ENCODE results near the gene ENAH.

ENAH gene

GRCh38 chr1:225462714-225463574 lies 190.0 kb downstream of the ENAH start:
- Histone ChIP-seq H3K27ac (ENCODE audit: low read depth, low read length) (no peak overlapping the region), H3K4me2 (ENCODE audit: low read depth, low read length, poor library complexity, severe bottlenecking) (no peak overlapping the region), H3F3A (ENCODE audit: insufficient read depth) (no peaks in the 10 kb centered on the region; the same call in 1 of the 2 replicates)

GRCh38 chr1:225462429-225462713 lies 190.6 kb downstream of the ENAH start:
- Histone ChIP-seq H3K27ac (ENCODE audit: low read depth, low read length) (no peak overlapping the region), H4K20me1 (ENCODE audit: low read depth, low read length) (no peaks in the 10 kb centered on the region), H3K4me3 (ENCODE audit: insufficient read depth, low read length, poor library complexity, severe bottlenecking) (no peak overlapping the region), H3K9me3 (ENCODE audit: insufficient read depth, low read length) (no peaks in the 10 kb centered on the region), H3F3A (ENCODE audit: insufficient read depth) (no peaks in the 10 kb centered on the region; the same call in 1 of the 2 replicates), H3K27me3 (ENCODE audit: low read length) (no peaks in the 10 kb centered on the region), H2AFZ (ENCODE audit: low read depth, low read length, severe bottlenecking) (no peak overlapping the region), H3K79me2 (ENCODE audit: insufficient read depth, low read length) (no peaks in the 10 kb centered on the region), H3K36me3 (ENCODE audit: low read length) (no peaks in the 10 kb centered on the region), H3K9me2 (replicated peaks; ENCODE audit: insufficient read depth, low read length) (no peaks in the 10 kb centered on the region), H3K4me2 (ENCODE audit: low read depth, low read length, poor library complexity, severe bottlenecking) (no peak overlapping the region), H3K9ac (ENCODE audit: low read length) (no peak overlapping the region)
- no peak for TF ChIP-seq CTCF (IDR thresholded peaks at IDR 0.05; ENCODE audit: insufficient read depth, low read length, poor library complexity, severe bottlenecking)
- TF ChIP-seq EZH2phosphoT487 (conservative IDR thresholded peaks at IDR 0.05; ENCODE audit: low read length): no peak

More at GRCh38 chr1:225462714-225463574, 190.0 kb downstream of the ENAH start:
- H3K9me3 ChIP-seq (ENCODE audit: insufficient read depth, low read length): no peaks in the 10 kb centered on the region
- H3K27me3 ChIP-seq (ENCODE audit: low read length): no peaks in the 10 kb centered on the region
- no peak overlapping the region for H3K9ac ChIP-seq (ENCODE audit: low read length)
- TF ChIP-seq EZH2phosphoT487 (conservative IDR thresholded peaks at IDR 0.05; ENCODE audit: low read length): no peak
- TF ChIP-seq CTCF (IDR thresholded peaks at IDR 0.05; ENCODE audit: insufficient read depth, low read length, poor library complexity, severe bottlenecking): no peak
- H2AFZ ChIP-seq (ENCODE audit: low read depth, low read length, severe bottlenecking): no peak overlapping the region
- H3K9me2 ChIP-seq (replicated peaks; ENCODE audit: insufficient read depth, low read length): no peaks in the 10 kb centered on the region
- no peak overlapping the region for H3K4me3 ChIP-seq (ENCODE audit: insufficient read depth, low read length, poor library complexity, severe bottlenecking)
- H3K79me2 ChIP-seq (ENCODE audit: insufficient read depth, low read length): no peaks in the 10 kb centered on the region
- no peaks in the 10 kb centered on the region for H3K36me3 ChIP-seq (ENCODE audit: low read length)
- no peaks in the 10 kb centered on the region for H4K20me1 ChIP-seq (ENCODE audit: low read depth, low read length)

- Histone ChIP-seq H3K36me3 (ENCODE audit: low read length) (no peaks in the 10 kb centered on the region), H3K79me2 (ENCODE audit: insufficient read depth, low read length) (no peaks in the 10 kb centered on the region), H3K9ac (ENCODE audit: low read length) (no peak overlapping the region), H3K4me2 (ENCODE audit: low read depth, low read length, poor library complexity, severe bottlenecking) (no peak overlapping the region), H3K27me3 (ENCODE audit: low read length) (no peaks in the 10 kb centered on the region), H3F3A (ENCODE audit: insufficient read depth) (no peaks in the 10 kb centered on the region; the same call in 1 of the 2 replicates), H2AFZ (ENCODE audit: low read depth, low read length, severe bottlenecking) (no peak overlapping the region), H3K9me2 (replicated peaks; ENCODE audit: insufficient read depth, low read length) (no peaks in the 10 kb centered on the region), H4K20me1 (ENCODE audit: low read depth, low read length) (no peaks in the 10 kb centered on the region), H3K9me3 (ENCODE audit: insufficient read depth, low read length) (no peaks in the 10 kb centered on the region), H3K4me3 (ENCODE audit: insufficient read depth, low read length, poor library complexity, severe bottlenecking) (no peak overlapping the region), H3K27ac (ENCODE audit: low read depth, low read length) (no peak overlapping the region)
- TF ChIP-seq EZH2phosphoT487 (conservative IDR thresholded peaks at IDR 0.05; ENCODE audit: low read length) (no peak), CTCF (IDR thresholded peaks at IDR 0.05; ENCODE audit: insufficient read depth, low read length, poor library complexity, severe bottlenecking) (no peak)
Measured at GRCh38 chr1:225461533-225462428, 191.1 kb downstream of the ENAH start.
